ENCODE measurements around the gene RNF225.
A peak's percentile ranks its signal among the peaks of the same experiment; 100 is the strongest.

The RNF225 gene

GRCh38 chr19:58397533-58398037, 2.1 kb downstream of the RNF225 start:
- intact Hi-C loops (cut with DNase I; ENCODE audit: low total_unique reads) = no loop called here
- TF ChIP-seq CTCF (IDR thresholded peaks at IDR 0.05) = no peak
- Histone ChIP-seq H3K4me1 (peaks cover 0 to 35% (median 24%) of the 10 kb centered on the region in 4 donors), H3K27me3 (peaks cover 0 to 26% of the 10 kb centered on the region in 2 donors), H3K36me3 (peaks cover 27 to 28% (median 28%) of the 10 kb centered on the region in 3 donors), H3K4me3 (no peak overlapping the region), H3K27ac (no peak overlapping the region), H3K9me3 (no peaks in the 10 kb centered on the region)
- DNase-seq = no peak

- Histone ChIP-seq H3K9me3 (no peaks in the 10 kb centered on the region), H3K4me3 (no peak overlapping the region), H3K4me1 (peaks cover 0 to 35% (median 24%) of the 10 kb centered on the region in 4 donors), H3K36me3 (peaks cover 22 to 23% (median 23%) of the 10 kb centered on the region in 3 donors), H3K27ac (no peak overlapping the region), H3K27me3 (peaks cover 0 to 26% of the 10 kb centered on the region in 2 donors)
- no peak for TF ChIP-seq CTCF (IDR thresholded peaks at IDR 0.05)
- intact Hi-C loops (cut with DNase I; ENCODE audit: low total_unique reads) = no loop called here
- no peak for DNase-seq
These were observed 2.6 kb downstream of the RNF225 start for GRCh38 chr19:58398087-58398486.

- TF ChIP-seq CTCF (IDR thresholded peaks at IDR 0.05) = no peak
- no peaks in the 10 kb centered on the region for H3K9me3 ChIP-seq
- peaks cover 0 to 26% of the 10 kb centered on the region in 2 donors for H3K27me3 ChIP-seq
- H3K4me3 ChIP-seq = no peak overlapping the region
- DNase-seq = no peak
- H3K27ac ChIP-seq = no peak overlapping the region
- intact Hi-C loops (cut with DNase I; ENCODE audit: low total_unique reads) = no loop called here
- H3K36me3 ChIP-seq = peaks cover 17 to 18% (median 18%) of the 10 kb centered on the region in 3 donors
- H3K4me1 ChIP-seq = peaks cover 0 to 35% (median 24%) of the 10 kb centered on the region in 4 donors
These were observed 3.1 kb downstream of the RNF225 start for GRCh38 chr19:58398545-58398944.

- Histone ChIP-seq H3K36me3 (peaks cover 3 to 5% (median 4%) of the 10 kb centered on the region in 3 donors), H3K4me3 (no peak overlapping the region), H3K9me3 (no peaks in the 10 kb centered on the region), H3K4me1 (peaks cover 0 to 35% (median 24%) of the 10 kb centered on the region in 4 donors), H3K27me3 (peaks cover 0 to 26% of the 10 kb centered on the region in 2 donors), H3K27ac (no peak overlapping the region)
- TF ChIP-seq CTCF (IDR thresholded peaks at IDR 0.05) = no peak
- peak in 1 of 2 donors; percentile 51 for DNase-seq
- intact Hi-C loops (cut with DNase I; ENCODE audit: low total_unique reads) = no loop called here
These were observed 4.4 kb downstream of the RNF225 start for GRCh38 chr19:58399903-58400302.

- Histone ChIP-seq H3K27me3 (peaks cover 0 to 21% of the 10 kb centered on the region in 2 donors), H3K36me3 (no peaks in the 10 kb centered on the region), H3K9me3 (no peaks in the 10 kb centered on the region), H3K4me3 (peak overlapping the region; percentile 53 to 61), H3K4me1 (peaks cover 0 to 31% (median 24%) of the 10 kb centered on the region in 4 donors), H3K27ac (peak overlapping the region; percentile 47 to 51)
- no peak for TF ChIP-seq CTCF (IDR thresholded peaks at IDR 0.05)
- intact Hi-C loops (cut with DNase I; ENCODE audit: low total_unique reads) = no loop called here
- no peak for DNase-seq
These were observed 5.0 kb downstream of the RNF225 start for GRCh38 chr19:58400316-58400915.

All from tibial artery (tissue), 4 donors.